ENCODE results near the gene ADAMTS16. TPM values are rescaled to one million over a fixed set of nuclear protein-coding genes. Genes with fewer than 3 reads are reported as not detected.

The ADAMTS16 gene
- total RNA-seq, 1 experiment from 2014 or later, result 30.1 TPM

GRCh38 chr5:5287419-5287818, 147.3 kb downstream of the ADAMTS16 start:
- no peak overlapping the region for H3K27ac Mint-ChIP-seq
- H3K27me3 Mint-ChIP-seq (ENCODE audit: low read depth), result no peaks in the 10 kb centered on the region
- DNase-seq (ENCODE audit: low spot score), result no peak
- peaks cover 11% of the 10 kb centered on the region for H3K9me3 Mint-ChIP-seq
- CTCF ChIA-PET, result no interaction called here
- POLR2A ChIA-PET, result no interaction called here
- TF ChIP-seq FOXJ3 (CRISPR knock-in tag; IDR thresholded peaks at IDR 0.05; ENCODE audit: borderline replicate concordance) (no peak), SOX15 (CRISPR knock-in tag; IDR thresholded peaks at IDR 0.05) (no peak), ZNF138 (CRISPR knock-in tag; conservative IDR thresholded peaks at IDR 0.05) (no peak), GABPB1 (CRISPR knock-in tag; IDR thresholded peaks at IDR 0.05) (no peak), ZBTB21 (CRISPR knock-in tag; IDR thresholded peaks at IDR 0.05; ENCODE audit: borderline replicate concordance) (no peak), IRF2 (CRISPR knock-in tag; IDR thresholded peaks at IDR 0.05; ENCODE audit: borderline replicate concordance, low read depth) (no peak), ZNF532 (CRISPR knock-in tag; IDR thresholded peaks at IDR 0.05; ENCODE audit: borderline replicate concordance) (no peak), ZMAT4 (CRISPR knock-in tag; IDR thresholded peaks at IDR 0.05) (no peak), USF2 (CRISPR knock-in tag; IDR thresholded peaks at IDR 0.05) (no peak), CREM (CRISPR knock-in tag; IDR thresholded peaks at IDR 0.05) (no peak)
- H3K4me3 Mint-ChIP-seq, result no peak overlapping the region
- peaks cover 33% of the 10 kb centered on the region for H3K4me1 Mint-ChIP-seq
- H3K36me3 Mint-ChIP-seq, result peaks cover 30% of the 10 kb centered on the region
- ATAC-seq, result no peak

- TF ChIP-seq PRRX2 (CRISPR knock-in tag; IDR thresholded peaks at IDR 0.05) (no peak), OVOL2 (CRISPR knock-in tag; IDR thresholded peaks at IDR 0.05; ENCODE audit: borderline replicate concordance) (no peak), TEAD4 (CRISPR knock-in tag; IDR thresholded peaks at IDR 0.05) (no peak), ERG (CRISPR knock-in tag; IDR thresholded peaks at IDR 0.05) (no peak)
- Mint-ChIP-seq H3K27me3 (ENCODE audit: low read depth) (no peaks in the 10 kb centered on the region), H3K4me3 (no peak overlapping the region), H3K36me3 (peaks cover 31% of the 10 kb centered on the region), H3K27ac (no peak overlapping the region), H3K4me1 (peaks cover 35% of the 10 kb centered on the region), H3K9me3 (peaks cover 8% of the 10 kb centered on the region)
- ATAC-seq (no peak), DNase-seq (ENCODE audit: low spot score) (no peak)
- ChIA-PET POLR2A (no interaction called here), CTCF (no interaction called here)
Measured at GRCh38 chr5:5288201-5288600, 148.1 kb downstream of the ADAMTS16 start.

- Mint-ChIP-seq H3K4me1 (peaks cover 37% of the 10 kb centered on the region), H3K4me3 (no peak overlapping the region), H3K9me3 (no peaks in the 10 kb centered on the region; the same call in 1 of the 2 replicates), H3K36me3 (peaks cover 26% of the 10 kb centered on the region), H3K27me3 (ENCODE audit: low read depth) (no peaks in the 10 kb centered on the region), H3K27ac (no peak overlapping the region)
- DNase-seq (ENCODE audit: low spot score) (no peak), ATAC-seq (no peak)
- POLR2A ChIA-PET, result no interaction called here
- CTCF ChIA-PET, result no interaction called here
- TF ChIP-seq ATF1 (CRISPR knock-in tag; IDR thresholded peaks at IDR 0.05) (no peak), NFE2L1 (CRISPR knock-in tag; IDR thresholded peaks at IDR 0.05) (no peak), PRRX2 (CRISPR knock-in tag; IDR thresholded peaks at IDR 0.05) (no peak), FOXJ3 (CRISPR knock-in tag; IDR thresholded peaks at IDR 0.05; ENCODE audit: borderline replicate concordance) (no peak), CDX4 (CRISPR knock-in tag; IDR thresholded peaks at IDR 0.05; ENCODE audit: borderline replicate concordance) (no peak), RORB (CRISPR knock-in tag; IDR thresholded peaks at IDR 0.05) (no peak), JAZF1 (CRISPR knock-in tag; IDR thresholded peaks at IDR 0.05) (no peak), MLX (CRISPR knock-in tag; IDR thresholded peaks at IDR 0.05) (no peak), ETV6 (CRISPR knock-in tag; IDR thresholded peaks at IDR 0.05) (no peak), ZNF416 (CRISPR knock-in tag; IDR thresholded peaks at IDR 0.05) (no peak), TEAD4 (CRISPR knock-in tag; IDR thresholded peaks at IDR 0.05) (no peak), CTCF (IDR thresholded peaks at IDR 0.05) (no peak)
Measured at GRCh38 chr5:5289537-5289936, 149.4 kb downstream of the ADAMTS16 start.

Measured in WTC11 (cell line).